ENCODE measurements around the gene FTO.

FTO gene

GRCh38 chr16:54076006-54076504 lies 372.1 kb downstream of the FTO start:
- Mint-ChIP-seq H3K27ac (no peak overlapping the region), H3K9me3 (no peaks in the 10 kb centered on the region), H3K4me1 (no peaks in the 10 kb centered on the region), H3K4me3 (no peak overlapping the region), H3K27me3 (no peaks in the 10 kb centered on the region)
- ATAC-seq (no peak), DNase-seq (no peak)

DNA sequence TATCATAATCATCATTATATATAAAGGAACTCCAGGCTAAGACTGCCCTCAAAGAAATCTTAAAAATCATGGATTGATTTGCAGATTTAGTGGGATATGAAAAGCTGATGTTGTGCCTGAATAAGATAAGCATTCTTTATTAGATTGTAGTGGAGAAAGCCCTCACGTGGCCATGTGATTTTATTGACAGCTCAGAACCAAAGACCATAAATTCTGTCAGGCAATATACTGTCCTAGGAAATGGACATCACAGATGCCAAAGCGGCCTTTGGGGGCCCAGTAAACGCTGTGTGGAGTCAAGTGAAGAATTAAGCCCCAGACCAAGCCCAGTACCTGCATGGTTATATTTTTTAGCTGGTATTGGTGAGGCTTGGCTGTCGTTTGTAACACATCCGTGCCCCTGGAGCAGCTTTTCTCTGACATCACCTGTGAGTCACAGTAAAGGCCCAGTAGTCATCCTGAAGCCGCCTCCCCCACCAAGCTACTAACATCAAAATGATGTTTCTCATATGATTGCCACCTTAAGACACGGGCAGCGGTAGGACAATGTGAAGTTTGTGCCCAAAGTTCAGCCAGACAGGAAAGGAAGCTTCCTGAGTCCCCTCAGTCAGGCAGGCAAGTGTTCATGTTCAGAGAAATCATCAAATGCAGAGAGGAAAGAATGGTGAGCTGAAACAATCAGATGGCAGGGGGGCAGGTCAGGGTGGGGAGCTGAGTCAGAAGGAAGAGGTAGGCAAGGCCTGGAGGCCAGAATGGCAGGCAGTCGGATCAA lies 373.3 kb downstream of the FTO start:
- no peak for DNase-seq
- Mint-ChIP-seq H3K9me3 (no peaks in the 10 kb centered on the region), H3K27ac (no peak overlapping the region), H3K4me1 (no peaks in the 10 kb centered on the region), H3K27me3 (no peaks in the 10 kb centered on the region), H3K4me3 (no peak overlapping the region)
- ATAC-seq = no peak

DNA sequence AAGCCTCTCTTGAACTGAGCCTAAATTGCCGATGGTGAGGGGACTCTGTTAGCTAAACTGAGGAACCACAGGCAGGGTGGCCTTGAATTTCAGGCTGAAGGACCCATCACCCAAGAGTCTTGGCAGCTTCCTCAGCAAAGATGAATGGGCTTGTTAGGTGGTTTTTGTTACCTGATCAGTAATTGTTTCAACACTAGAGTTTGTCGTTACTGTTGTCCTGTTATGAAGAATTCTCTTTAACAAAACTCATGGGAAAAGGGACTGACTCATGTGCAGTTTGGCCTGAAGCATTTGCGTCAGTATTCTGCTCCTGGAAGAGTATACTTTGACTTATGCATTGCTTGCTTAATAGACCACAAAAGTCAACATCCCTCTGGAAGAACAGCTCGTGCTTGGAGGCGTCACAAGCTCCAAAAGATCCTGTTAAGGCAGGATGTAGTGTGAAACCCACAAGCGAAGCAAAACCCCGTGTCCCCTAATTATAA lies 376.6 kb downstream of the FTO start:
- Mint-ChIP-seq H3K4me3 (no peak overlapping the region), H3K27ac (no peak overlapping the region), H3K4me1 (no peaks in the 10 kb centered on the region), H3K27me3 (no peaks in the 10 kb centered on the region), H3K9me3 (no peaks in the 10 kb centered on the region)
- ATAC-seq (no peak), DNase-seq (no peak)

DNA sequence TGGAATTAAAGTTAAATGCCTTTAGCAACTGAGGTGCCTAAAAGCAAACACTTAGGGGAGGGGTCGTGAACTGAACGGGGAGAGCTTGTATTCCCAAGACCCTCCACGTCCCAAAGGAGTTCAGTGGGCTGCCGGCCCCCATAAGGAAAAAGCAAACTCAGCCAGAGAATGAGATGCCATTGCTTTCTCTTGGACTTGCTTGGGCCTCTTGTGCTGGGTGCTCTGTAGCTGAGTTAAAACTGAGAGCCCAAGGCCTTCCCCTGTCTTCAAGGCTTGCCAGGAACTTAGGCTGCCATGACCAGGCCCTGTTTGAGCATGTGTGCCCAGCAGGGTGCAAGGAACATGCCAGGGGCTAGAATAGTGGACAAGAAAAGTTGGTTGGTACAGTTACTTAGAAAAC lies 382.8 kb downstream of the FTO start:
- ATAC-seq = no peak
- Mint-ChIP-seq H3K27me3 (no peaks in the 10 kb centered on the region), H3K4me3 (no peak overlapping the region), H3K4me1 (no peaks in the 10 kb centered on the region), H3K27ac (no peak overlapping the region), H3K9me3 (peaks cover 0 to 15% of the 10 kb centered on the region in 2 donors)
- no peak for DNase-seq

DNA sequence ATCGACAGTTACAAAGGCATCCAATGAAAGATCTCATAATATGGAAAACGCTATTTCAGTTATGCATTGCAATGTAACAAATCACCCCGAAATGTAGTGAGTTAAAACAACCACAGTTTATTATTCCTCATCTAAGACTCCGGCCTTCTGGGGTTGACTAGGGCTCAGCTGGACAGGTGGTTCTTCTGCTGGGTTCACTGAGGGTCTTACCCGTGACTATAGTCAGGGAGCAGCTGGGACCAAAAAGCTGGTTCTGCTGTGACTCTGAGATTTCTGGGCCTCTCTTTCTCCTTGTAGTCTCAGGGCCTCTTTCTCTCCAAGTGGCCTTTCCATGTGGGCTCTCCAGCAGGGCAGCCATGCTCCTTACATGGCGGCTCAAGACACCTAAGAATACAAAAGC lies 386.6 kb downstream of the FTO start:
- Mint-ChIP-seq H3K4me3 (no peak overlapping the region), H3K4me1 (no peaks in the 10 kb centered on the region), H3K9me3 (peaks cover 9 to 25% of the 10 kb centered on the region in 2 donors), H3K27ac (no peak overlapping the region), H3K27me3 (no peaks in the 10 kb centered on the region)
- ATAC-seq (no peak), DNase-seq (no peak)

DNA sequence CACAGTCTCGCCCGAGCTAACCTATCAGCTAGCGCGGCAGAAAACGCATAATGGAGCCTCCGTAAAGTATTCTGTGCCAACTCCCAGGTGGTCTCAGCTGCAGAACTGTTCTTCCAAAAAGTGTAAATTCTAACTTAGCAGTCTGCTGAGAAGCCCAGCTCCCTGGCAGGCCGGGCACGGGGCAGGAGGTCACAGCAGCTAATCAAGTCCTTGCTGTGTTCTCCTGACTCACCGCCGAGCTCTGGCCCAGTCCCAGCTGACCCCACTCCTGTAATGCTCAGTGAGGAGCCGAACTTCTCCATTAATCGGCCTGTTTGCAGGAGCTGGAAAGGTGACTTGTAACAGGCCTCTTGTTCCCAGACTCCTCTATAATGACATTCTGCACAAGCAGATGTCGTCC lies 389.3 kb downstream of the FTO start:
- DNase-seq (no peak), ATAC-seq (no peak)
- Mint-ChIP-seq H3K4me3 (no peak overlapping the region), H3K27ac (no peak overlapping the region), H3K27me3 (no peaks in the 10 kb centered on the region), H3K4me1 (no peaks in the 10 kb centered on the region), H3K9me3 (peaks cover 11 to 26% of the 10 kb centered on the region in 2 donors)

DNA sequence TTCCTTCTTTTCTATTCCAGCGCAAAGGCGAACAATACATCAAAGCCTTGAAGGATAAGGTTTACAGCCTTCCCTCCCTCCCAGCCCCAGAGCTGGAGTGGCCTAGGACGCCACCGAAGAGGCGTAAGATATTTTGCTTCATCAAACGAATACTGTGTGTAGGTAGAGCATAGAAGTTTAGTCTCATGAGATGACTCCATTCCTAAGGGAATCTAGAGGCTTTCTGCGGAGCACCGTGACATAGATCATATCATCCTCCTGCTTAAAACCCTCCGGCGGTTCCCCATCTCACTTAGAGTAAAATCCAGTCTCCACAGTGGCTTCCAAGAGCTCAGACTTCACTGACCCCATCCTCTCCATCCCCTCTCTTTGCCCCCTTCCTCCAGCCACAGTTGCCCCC lies 390.7 kb downstream of the FTO start:
- H3K27ac Mint-ChIP-seq = no peak overlapping the region
- ATAC-seq = no peak

GRCh38 chr16:54096607-54097006 lies 392.7 kb downstream of the FTO start:
- no peaks in the 10 kb centered on the region for H3K27me3 Mint-ChIP-seq
- no peak overlapping the region for H3K27ac Mint-ChIP-seq
- DNase-seq (no peak), ATAC-seq (no peak)
- H3K4me1 Mint-ChIP-seq = no peaks in the 10 kb centered on the region
- peaks cover 11% of the 10 kb centered on the region in 2 donors for H3K9me3 Mint-ChIP-seq
- no peak overlapping the region for H3K4me3 Mint-ChIP-seq

More for the DNA sequence above, 390.7 kb downstream of the FTO start:
- no peaks in the 10 kb centered on the region for H3K4me1 Mint-ChIP-seq
- H3K4me3 Mint-ChIP-seq = no peak overlapping the region
- H3K9me3 Mint-ChIP-seq = peaks cover 11 to 19% of the 10 kb centered on the region in 2 donors
- no peaks in the 10 kb centered on the region for H3K27me3 Mint-ChIP-seq
- DNase-seq = no peak

- DNase-seq = no peak
- H3K27me3 Mint-ChIP-seq = no peaks in the 10 kb centered on the region
- H3K4me3 Mint-ChIP-seq = no peak overlapping the region
- ATAC-seq = no peak
- H3K9me3 Mint-ChIP-seq = peaks cover 11% of the 10 kb centered on the region in 2 donors
- no peak overlapping the region for H3K27ac Mint-ChIP-seq
- H3K4me1 Mint-ChIP-seq = no peaks in the 10 kb centered on the region
These were observed 393.8 kb downstream of the FTO start for GRCh38 chr16:54097774-54098173.

- Mint-ChIP-seq H3K27me3 (no peaks in the 10 kb centered on the region), H3K27ac (no peak overlapping the region), H3K9me3 (peaks cover 11% of the 10 kb centered on the region in 2 donors), H3K4me3 (no peak overlapping the region), H3K4me1 (no peaks in the 10 kb centered on the region)
- ATAC-seq (no peak), DNase-seq (no peak)
These were observed 394.3 kb downstream of the FTO start for GRCh38 chr16:54098247-54098646.

GRCh38 chr16:54099627-54100026 lies 395.7 kb downstream of the FTO start:
- no peak for DNase-seq
- Mint-ChIP-seq H3K9me3 (peaks cover 11% of the 10 kb centered on the region in 2 donors), H3K27me3 (no peaks in the 10 kb centered on the region), H3K4me1 (no peaks in the 10 kb centered on the region), H3K4me3 (no peak overlapping the region), H3K27ac (no peak overlapping the region)
- ATAC-seq = no peak

GRCh38 chr16:54102888-54103866 lies 399.2 kb downstream of the FTO start:
- Mint-ChIP-seq H3K9me3 (no peaks in the 10 kb centered on the region), H3K4me3 (no peak overlapping the region), H3K4me1 (no peaks in the 10 kb centered on the region), H3K27ac (no peak overlapping the region), H3K27me3 (no peaks in the 10 kb centered on the region)
- ATAC-seq (no peak), DNase-seq (no peak)

DNA sequence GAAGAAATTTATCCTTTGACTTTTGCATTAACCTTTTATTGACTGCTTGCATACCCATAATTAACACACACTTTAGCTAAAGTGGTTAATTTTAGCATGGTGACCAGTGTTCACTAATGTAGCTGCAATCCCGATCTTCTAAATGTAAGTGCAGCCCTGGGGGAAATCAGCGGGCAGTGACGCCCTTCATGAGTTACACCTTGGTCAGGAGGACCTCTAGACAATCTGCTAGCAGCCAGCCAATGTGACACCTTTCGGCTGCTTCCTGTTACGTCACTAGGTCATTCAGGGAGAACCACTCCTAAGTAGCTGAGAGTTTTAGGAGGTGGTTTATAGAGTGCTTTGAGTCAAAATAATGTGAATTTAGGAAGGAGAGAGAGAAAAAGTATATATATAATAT lies 402.1 kb downstream of the FTO start:
- H3K27ac Mint-ChIP-seq = no peak overlapping the region
- H3K4me1 Mint-ChIP-seq = no peaks in the 10 kb centered on the region
- ATAC-seq (no peak), DNase-seq (no peak)
- H3K27me3 Mint-ChIP-seq = no peaks in the 10 kb centered on the region
- no peaks in the 10 kb centered on the region for H3K9me3 Mint-ChIP-seq
- H3K4me3 Mint-ChIP-seq = no peak overlapping the region

DNA sequence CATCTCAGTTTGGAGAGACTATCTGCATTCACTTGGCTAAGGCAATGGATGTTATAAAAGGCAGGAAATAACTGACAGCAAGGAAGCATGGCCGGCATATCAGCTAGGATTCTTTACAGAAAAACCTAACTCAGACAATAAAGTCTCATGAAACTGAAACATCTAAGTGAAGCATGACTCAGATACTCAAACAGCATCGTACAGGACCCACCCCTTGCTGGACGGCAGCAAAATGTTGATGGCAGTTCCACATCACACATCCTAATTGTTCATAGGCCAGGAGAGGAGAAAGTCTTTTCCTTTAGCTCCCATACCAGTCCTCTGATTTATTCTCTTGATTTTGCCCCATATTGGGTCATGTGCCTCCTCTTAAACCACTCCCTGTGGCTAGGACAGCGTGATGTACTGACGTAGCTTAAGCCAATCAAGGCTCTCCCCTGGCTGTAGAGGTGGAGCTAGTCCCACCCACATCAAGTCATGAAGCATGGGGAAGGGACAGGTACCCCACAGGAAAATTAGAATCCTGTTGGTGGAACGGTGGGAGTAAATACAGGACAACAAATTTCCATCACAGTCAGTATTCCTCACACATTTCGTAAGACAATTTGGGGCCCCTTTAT lies 403.7 kb downstream of the FTO start:
- no peak for ATAC-seq
- Mint-ChIP-seq H3K27me3 (no peaks in the 10 kb centered on the region), H3K9me3 (no peaks in the 10 kb centered on the region), H3K4me1 (no peaks in the 10 kb centered on the region), H3K4me3 (no peak overlapping the region), H3K27ac (no peak overlapping the region)
- no peak for DNase-seq
